GM19043 (cell line): ENCODE measurements around the gene TNIK.
"Not testable (repeated sequence)": the region's sequence is repeated elsewhere in the genome, so short reads cannot be mapped to it uniquely, and the experiment has no call there.

Source experiments
- ATAC-seq: cut with Tn5 transposase; IDR thresholded peaks from one replicate; pipeline ENCODE4 v1.9.1; 2021; ENCODE audit warnings: low read depth; ENCODE audit not compliant: unreplicated experiment

Gene TNIK

GRCh38 chr3:171295484-171296373 lies 164.5 kb downstream of the TNIK start:
- ATAC-seq, result no peak

- ATAC-seq, result peak; percentile 62
These were observed 166.9 kb downstream of the TNIK start for GRCh38 chr3:171293142-171293782.

GRCh38 chr3:171290680-171291079 lies 169.5 kb downstream of the TNIK start:
- ATAC-seq, result no peak

GRCh38 chr3:171289291-171289690 lies 170.9 kb downstream of the TNIK start:
- no peak for ATAC-seq

- ATAC-seq, result not testable (repeated sequence)
These were observed 172.4 kb downstream of the TNIK start for GRCh38 chr3:171287761-171288160.

GRCh38 chr3:171286580-171287249 lies 173.5 kb downstream of the TNIK start:
- ATAC-seq, result peak; percentile 40

- no peak for ATAC-seq
These were observed 174.9 kb downstream of the TNIK start for GRCh38 chr3:171285287-171285686.

GRCh38 chr3:171284308-171285075 lies 175.7 kb downstream of the TNIK start:
- peak; percentile 44 for ATAC-seq

- no peak for ATAC-seq
These were observed 176.4 kb downstream of the TNIK start for GRCh38 chr3:171283848-171284222.

- ATAC-seq, result no peak
These were observed 176.9 kb downstream of the TNIK start for GRCh38 chr3:171283183-171283847.

GRCh38 chr3:171282041-171282440 lies 178.2 kb downstream of the TNIK start:
- ATAC-seq, result no peak

GRCh38 chr3:171281256-171281992 lies 178.8 kb downstream of the TNIK start:
- no peak for ATAC-seq

GRCh38 chr3:171279972-171280371 lies 180.2 kb downstream of the TNIK start:
- ATAC-seq, result no peak

- ATAC-seq, result no peak
These were observed 182.0 kb downstream of the TNIK start for GRCh38 chr3:171278299-171278590.

- ATAC-seq, result no peak
These were observed 182.5 kb downstream of the TNIK start for GRCh38 chr3:171277456-171278298.

- ATAC-seq, result no peak
These were observed 183.3 kb downstream of the TNIK start for GRCh38 chr3:171276923-171277322.

- no peak for ATAC-seq
These were observed 186.0 kb downstream of the TNIK start for GRCh38 chr3:171274222-171274621.

GRCh38 chr3:171270541-171270940 lies 189.7 kb downstream of the TNIK start:
- no peak for ATAC-seq

GRCh38 chr3:171269542-171269941 lies 190.7 kb downstream of the TNIK start:
- peak; percentile 53 for ATAC-seq
